Suprapubic skin (tissue), 3 donors: Measurements from ENCODE around the gene FAF2.

Experiments used
- EP300 ChIP-seq: sonication (generic); formaldehyde crosslinking; IDR thresholded peaks from one replicate; pipeline ENCODE4 v1.6.1; 2017; ENCODE audit warnings: antibody characterized with exemption
- POLR2A ChIP-seq, 2 donors: fragments of 450-650 bp; IDR thresholded peaks; one replicate each; pipeline ENCODE4 v1.6.1; 2017; ENCODE audit warnings: antibody characterized with exemption in 2 of 2, mild to moderate bottlenecking in 2 of 2, moderate library complexity in 2 of 2
- TF ChIP-seq, protein P1 (sequence below), 2 donors: fragments of 200-600 bp in 1 of 2; fragments of 450-650 bp in 1 of 2; sonication (generic) in 1 of 2; IDR thresholded peaks; one replicate each; pipeline ENCODE4 v1.5.1; 2016 to 2019; ENCODE audit warnings: antibody characterized with exemption in 2 of 2, mild to moderate bottlenecking in 1 of 2, moderate library complexity in 1 of 2

DNA sequence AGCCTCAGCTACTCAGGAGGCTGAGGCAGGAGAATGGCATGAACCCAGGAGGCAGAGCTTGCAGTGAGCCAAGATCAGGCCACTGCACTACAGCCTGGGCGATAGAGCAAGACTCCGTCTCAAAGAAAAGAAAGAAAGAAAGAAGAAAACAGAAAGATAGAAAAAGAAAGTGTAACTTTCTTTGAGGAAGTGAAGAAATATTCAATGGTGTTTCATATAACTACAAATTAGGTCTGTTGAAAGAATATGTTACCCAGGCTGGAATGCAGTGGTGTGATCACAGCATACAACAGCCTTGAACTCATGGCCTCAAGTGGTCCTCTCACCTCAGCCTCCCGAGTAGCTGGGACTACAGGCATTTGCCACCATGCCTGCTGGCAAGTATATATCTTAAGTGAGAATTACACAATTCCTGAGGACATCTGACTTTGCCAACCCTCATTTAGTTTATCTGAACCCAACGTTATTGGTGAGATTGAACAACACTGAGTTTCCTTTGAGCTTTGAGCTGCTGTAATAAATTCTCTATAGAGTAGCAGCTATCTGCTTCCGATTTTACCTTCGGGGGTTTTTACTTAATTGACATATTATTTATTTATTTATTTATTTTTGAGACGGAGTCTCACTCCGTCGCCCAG, 2.0 kb upstream of the FAF2 start:
- TF ChIP-seq, protein P1, sequence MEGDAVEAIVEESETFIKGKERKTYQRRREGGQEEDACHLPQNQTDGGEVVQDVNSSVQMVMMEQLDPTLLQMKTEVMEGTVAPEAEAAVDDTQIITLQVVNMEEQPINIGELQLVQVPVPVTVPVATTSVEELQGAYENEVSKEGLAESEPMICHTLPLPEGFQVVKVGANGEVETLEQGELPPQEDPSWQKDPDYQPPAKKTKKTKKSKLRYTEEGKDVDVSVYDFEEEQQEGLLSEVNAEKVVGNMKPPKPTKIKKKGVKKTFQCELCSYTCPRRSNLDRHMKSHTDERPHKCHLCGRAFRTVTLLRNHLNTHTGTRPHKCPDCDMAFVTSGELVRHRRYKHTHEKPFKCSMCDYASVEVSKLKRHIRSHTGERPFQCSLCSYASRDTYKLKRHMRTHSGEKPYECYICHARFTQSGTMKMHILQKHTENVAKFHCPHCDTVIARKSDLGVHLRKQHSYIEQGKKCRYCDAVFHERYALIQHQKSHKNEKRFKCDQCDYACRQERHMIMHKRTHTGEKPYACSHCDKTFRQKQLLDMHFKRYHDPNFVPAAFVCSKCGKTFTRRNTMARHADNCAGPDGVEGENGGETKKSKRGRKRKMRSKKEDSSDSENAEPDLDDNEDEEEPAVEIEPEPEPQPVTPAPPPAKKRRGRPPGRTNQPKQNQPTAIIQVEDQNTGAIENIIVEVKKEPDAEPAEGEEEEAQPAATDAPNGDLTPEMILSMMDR (IDR thresholded peaks at IDR 0.05): no peak
- TF ChIP-seq POLR2A (IDR thresholded peaks at IDR 0.05) (no peak), EP300 (no peak)
